ENCODE measurements around the gene RNU7-1. TPM values are rescaled to one million over a fixed set of nuclear protein-coding genes. Genes with fewer than 3 reads are reported as not detected.
A peak's percentile ranks its signal among the peaks of the same experiment; 100 is the strongest.

RNU7-1 gene
- polyA plus RNA-seq, 10 donors = not detected

DNA sequence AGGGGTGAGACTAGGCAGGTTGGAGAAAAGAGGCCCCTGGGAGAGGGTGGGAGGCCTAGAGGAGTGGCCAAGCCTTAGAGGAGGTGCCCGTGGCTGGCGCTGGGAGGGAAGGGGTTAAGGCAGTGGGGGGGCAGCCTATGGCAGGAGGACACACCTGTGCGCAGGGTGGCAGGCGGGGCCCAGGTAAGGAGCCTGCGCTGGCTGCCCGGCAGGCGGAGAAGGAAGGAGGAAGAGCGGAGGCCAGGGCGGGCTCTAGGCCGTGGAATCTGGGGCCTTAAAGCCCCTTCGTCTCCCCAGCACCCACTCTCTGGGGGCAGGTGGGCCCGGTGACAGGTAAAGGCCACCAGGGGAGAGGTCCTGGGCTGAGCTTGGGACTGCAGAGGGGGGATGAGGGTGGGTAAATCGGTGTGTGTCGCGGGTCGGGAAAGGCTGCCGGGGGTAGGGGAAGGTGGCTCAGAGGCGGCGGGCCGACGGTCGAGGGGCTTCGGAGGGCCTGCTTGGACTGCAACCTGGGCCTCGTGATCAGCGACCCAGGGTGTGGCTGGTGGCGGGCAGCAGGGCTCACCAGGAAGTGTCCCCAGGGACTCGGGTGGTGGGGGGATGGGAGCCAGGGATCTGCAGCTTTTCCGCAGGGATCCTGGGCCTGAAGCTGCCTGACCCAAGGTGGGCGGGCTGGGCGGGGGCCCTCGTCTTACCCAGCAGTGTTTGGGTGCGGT lies 19.6 kb downstream of the RNU7-1 start:
- DNase-seq = no peak

DNA sequence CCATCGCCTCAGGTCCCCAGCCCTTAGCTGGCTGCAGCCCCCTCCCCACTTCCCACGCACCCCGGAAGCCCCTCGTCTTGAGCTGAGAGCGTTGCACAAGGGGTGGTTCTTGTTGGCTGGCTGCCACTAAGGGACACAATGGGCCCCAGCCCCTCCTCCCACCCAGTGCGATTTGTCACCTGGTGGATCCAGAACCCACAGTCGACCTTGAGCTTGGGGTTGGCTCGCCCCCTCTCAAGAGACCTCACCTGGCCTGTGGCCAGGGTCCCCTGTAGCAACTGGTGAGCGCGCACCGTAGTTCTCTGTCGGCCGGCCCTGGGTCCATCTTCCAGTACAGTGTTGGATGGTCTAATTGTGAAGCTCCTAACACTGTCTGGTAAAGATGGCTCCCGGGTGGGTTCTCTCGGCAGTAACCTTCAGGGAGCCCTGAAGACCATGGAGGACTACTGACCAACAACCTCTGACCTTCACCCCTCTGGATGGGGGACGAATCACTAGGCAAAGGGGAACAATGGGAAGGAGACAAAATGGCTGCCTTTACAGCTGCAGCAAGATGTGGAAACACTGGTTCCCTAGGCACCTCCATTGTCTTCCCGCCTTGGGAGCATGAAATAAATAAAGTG lies 20.3 kb downstream of the RNU7-1 start:
- DNase-seq = no peak

GRCh38 chr12:6964605-6965025 lies 21.0 kb downstream of the RNU7-1 start:
- no peak for DNase-seq

- peak; percentile 74 to 94 (median 91) for DNase-seq
Observed at GRCh38 chr12:6965026-6965661, 21.5 kb downstream of the RNU7-1 start.

GRCh38 chr12:6965714-6966113 lies 22.1 kb downstream of the RNU7-1 start:
- no peak for DNase-seq

DNA sequence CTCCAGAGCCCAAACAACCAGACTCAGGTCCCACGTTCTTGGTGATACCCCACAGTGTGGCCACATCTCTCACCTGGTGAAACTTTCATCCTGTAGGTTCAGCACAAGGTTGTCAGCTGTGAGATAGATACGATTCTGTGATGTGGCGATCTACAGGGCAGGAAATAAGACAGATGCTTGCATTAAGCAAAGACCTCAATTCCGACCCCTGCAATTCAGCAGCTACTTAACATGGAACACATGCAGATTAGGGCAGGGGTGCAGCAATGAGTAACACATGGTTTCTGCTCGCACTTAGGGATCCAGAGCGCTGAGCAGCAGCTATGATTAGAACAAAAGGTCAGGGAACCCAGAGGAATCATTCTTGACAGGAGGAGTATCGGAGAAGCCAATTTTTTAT lies 22.7 kb downstream of the RNU7-1 start:
- DNase-seq = no peak

GRCh38 chr12:6967651-6968100 lies 24.1 kb downstream of the RNU7-1 start:
- no peak for DNase-seq

DNA sequence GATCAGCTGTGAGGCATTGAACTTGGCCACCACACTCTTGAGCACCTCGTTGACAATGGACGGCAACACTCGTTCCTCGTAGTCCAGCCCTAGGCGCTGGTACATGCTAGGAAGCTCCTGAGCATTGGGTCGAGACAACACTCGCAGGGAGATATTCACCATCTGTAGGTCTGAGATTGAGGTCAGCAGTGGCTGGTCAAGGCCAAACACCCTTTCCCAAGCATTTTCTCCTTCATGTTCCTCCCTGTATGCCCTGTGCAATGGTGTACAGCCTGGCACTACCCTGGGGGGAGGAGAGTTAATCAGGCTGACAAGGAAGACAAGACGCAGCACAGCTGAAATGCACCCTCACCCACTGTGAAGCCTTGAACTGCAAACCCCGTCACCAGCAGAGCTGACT lies 24.8 kb downstream of the RNU7-1 start:
- no peak for DNase-seq

- DNase-seq = no peak
Observed at GRCh38 chr12:6970096-6970527, 26.5 kb downstream of the RNU7-1 start.

- DNase-seq = no peak
Observed at GRCh38 chr12:6974180-6974579, 30.6 kb downstream of the RNU7-1 start.

- DNase-seq = no peak
Observed at GRCh38 chr12:6975297-6976032, 31.8 kb downstream of the RNU7-1 start.

- DNase-seq = no peak
Observed at GRCh38 chr12:6977653-6978052, 34.0 kb downstream of the RNU7-1 start.

- DNase-seq = no peak
Observed at GRCh38 chr12:6978188-6978587, 34.6 kb downstream of the RNU7-1 start.

DNA sequence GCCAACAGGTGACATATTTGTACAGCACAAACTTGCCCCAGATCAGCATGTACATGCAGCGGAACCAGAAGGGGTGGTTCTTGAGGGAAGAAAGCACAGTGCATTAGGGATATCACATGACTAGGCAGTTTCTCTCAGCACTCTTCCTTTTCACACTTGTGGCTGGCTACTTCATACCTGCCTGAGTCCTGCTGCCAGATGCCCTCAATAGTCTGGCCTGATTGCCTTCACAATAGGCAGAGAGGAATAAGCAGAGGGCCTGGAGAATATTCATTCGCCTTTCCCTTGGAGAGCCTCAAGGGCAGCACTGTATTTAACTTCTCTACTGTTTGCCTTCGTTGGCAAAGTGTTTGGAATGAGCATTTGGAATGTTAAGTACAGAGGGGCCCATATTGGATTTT lies 35.0 kb downstream of the RNU7-1 start:
- no peak for DNase-seq

DNA sequence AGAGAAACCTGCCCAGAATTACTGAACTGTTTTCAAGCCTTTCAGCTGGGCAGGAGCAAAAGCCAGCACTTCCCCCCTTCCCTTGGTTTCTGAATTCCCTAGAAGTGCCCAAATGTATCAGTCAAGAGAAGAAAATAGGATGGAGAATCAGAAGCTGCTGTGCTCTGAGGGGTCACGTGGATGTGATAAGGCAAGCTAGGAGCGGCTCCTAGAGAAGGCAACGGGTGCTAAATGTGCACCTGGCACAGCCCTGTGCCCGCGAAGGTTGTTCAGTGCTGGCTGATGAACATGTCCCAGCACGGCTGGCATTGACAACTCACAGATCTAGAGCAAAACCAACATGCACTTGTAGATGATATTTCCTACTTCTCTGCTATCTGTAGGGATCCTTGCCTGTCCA lies 35.4 kb downstream of the RNU7-1 start:
- DNase-seq = no peak

DNA sequence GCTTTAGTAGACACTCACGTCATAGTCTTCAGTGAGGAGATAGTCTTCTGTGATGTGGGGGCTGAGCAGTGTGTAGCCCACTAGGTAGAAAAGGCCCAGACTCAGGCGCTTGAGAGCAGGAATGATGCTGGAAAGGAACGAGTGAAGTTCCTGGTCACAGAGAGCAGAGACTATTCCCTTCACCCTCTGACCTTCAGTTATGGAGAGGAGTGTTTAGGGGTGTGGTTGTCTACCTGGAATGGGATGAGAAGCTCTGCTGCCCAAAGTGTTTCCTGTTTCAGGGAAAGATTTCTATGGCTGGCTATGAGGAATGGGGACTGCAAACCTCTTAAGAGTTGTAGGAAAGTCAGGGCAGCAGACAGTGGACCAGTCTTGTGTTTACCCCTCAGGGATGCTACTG lies 35.8 kb downstream of the RNU7-1 start:
- no peak for DNase-seq

DNA sequence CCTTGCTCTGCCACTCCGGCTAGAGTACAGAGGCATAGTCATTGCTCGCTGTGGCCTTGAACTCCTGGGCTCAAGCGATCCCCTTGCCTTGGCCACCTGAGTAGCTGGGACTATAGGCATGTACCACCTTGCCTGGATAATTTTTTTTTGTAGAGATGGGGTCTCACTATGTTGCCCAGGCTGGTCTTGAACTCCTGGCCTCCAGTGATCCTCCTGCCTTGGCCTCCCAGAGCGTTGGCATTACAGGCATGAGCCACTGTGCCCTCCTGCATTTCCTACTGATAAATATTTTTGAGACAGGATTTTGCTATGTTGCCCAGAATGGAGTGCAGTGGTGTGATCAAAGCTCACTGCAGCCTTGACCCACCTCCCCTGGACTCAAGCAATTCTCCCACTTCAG lies 36.5 kb downstream of the RNU7-1 start:
- no peak for DNase-seq

- no peak for DNase-seq
Observed at GRCh38 chr12:6980740-6981139, 37.1 kb downstream of the RNU7-1 start.

DNA sequence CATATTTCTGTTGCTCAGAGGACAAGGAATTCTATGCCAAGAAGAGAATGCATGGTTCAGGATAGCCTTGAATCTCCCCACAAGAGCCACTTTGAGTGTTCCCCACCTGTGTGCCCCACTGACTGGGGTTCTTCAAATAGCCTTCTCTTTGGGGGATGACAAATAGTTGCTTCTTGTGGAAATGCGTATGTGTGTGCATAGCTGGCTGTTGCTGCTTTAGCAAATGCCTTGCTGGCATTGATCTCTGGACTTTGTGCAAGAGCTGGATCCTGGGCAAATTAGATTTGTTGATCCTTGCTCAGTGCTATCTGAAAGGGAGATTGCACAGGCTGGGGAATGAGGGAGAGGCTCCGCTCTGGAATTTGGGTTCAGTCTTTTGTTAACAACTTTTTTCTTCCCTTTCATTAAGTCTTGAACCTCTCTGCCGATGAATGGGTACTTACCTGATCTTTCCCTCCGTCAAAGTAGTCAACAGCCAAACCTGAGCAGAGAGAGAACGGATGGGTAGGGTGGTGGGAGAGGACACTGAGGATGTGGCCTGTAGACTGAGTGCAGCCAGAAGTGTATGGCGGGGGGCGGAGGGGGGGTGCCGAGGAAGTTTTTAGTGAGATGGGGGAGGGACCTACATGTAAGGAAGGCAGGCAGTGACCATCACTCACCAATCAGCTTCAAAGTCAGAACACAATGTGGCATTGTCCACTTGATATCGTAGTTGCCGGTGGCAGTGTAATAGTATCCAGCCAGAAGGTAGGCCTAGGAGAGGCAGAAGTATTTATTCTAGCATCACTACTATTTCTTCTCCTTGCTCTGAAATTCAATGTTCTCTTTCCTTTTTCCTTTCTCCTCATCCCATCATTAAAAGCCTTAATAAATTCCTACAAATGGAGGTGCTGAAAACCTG lies 37.8 kb downstream of the RNU7-1 start:
- DNase-seq = no peak

GRCh38 chr12:6982532-6982931 lies 38.9 kb downstream of the RNU7-1 start:
- DNase-seq = no peak

GRCh38 chr12:6987956-6988553 lies 44.4 kb downstream of the RNU7-1 start:
- DNase-seq = no peak
